ENCODE data around the gene PIK3R3.

Gene PIK3R3

DNA sequence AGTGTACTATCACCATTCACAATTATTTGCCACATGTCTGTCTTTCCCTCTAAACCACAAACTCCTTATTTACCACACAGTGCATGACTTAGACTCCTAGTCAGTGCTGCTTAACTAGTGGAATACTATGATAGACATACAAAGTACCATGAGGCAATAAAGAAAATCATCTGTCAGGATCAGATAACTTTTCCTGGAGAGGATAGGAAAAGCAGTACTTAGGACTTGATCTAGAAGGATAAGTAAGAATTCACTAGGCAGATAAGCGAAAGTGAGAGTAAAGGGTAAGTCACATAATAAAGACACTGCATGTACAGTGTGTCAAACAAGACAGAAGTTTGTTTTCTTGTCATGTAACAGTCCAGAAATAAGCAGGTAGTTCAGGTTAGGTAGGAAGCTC, 21.3 kb upstream of the PIK3R3 start:
- H3K9me3 ChIP-seq (ENCODE audit: low read length): no peaks in the 10 kb centered on the region
- no peaks in the 10 kb centered on the region for H4K20me1 ChIP-seq (ENCODE audit: insufficient read depth, low read length)
- H3K79me2 ChIP-seq (ENCODE audit: insufficient read depth, low read length): no peaks in the 10 kb centered on the region
- no peak overlapping the region for H3K4me2 ChIP-seq (ENCODE audit: low read length)
- H3K4me3 ChIP-seq (ENCODE audit: low read depth, low read length, poor library complexity, severe bottlenecking): no peak overlapping the region
- H3K27ac ChIP-seq (ENCODE audit: low read depth, low read length, poor library complexity, severe bottlenecking): no peak overlapping the region
- no peak overlapping the region for H2AFZ ChIP-seq (ENCODE audit: low read length)
- TF ChIP-seq, protein P1, sequence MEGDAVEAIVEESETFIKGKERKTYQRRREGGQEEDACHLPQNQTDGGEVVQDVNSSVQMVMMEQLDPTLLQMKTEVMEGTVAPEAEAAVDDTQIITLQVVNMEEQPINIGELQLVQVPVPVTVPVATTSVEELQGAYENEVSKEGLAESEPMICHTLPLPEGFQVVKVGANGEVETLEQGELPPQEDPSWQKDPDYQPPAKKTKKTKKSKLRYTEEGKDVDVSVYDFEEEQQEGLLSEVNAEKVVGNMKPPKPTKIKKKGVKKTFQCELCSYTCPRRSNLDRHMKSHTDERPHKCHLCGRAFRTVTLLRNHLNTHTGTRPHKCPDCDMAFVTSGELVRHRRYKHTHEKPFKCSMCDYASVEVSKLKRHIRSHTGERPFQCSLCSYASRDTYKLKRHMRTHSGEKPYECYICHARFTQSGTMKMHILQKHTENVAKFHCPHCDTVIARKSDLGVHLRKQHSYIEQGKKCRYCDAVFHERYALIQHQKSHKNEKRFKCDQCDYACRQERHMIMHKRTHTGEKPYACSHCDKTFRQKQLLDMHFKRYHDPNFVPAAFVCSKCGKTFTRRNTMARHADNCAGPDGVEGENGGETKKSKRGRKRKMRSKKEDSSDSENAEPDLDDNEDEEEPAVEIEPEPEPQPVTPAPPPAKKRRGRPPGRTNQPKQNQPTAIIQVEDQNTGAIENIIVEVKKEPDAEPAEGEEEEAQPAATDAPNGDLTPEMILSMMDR (IDR thresholded peaks at IDR 0.05; ENCODE audit: low read length): no peak
- no peak for TF ChIP-seq EZH2 (IDR thresholded peaks at IDR 0.05; ENCODE audit: borderline replicate concordance, low read length)
- H3K9ac ChIP-seq (ENCODE audit: low read length): no peak overlapping the region
- H3K4me1 ChIP-seq (ENCODE audit: insufficient read depth, low read length, severe bottlenecking): no peaks in the 10 kb centered on the region
- no peaks in the 10 kb centered on the region for H3K27me3 ChIP-seq (ENCODE audit: insufficient read depth, low read length)
- H3K36me3 ChIP-seq (ENCODE audit: insufficient read depth, low read length): no peaks in the 10 kb centered on the region
- H3F3A ChIP-seq (ENCODE audit: insufficient read depth, low read length): no peaks in the 10 kb centered on the region
- H3K9me2 ChIP-seq (ENCODE audit: low read depth, low read length): no peaks in the 10 kb centered on the region

DNA sequence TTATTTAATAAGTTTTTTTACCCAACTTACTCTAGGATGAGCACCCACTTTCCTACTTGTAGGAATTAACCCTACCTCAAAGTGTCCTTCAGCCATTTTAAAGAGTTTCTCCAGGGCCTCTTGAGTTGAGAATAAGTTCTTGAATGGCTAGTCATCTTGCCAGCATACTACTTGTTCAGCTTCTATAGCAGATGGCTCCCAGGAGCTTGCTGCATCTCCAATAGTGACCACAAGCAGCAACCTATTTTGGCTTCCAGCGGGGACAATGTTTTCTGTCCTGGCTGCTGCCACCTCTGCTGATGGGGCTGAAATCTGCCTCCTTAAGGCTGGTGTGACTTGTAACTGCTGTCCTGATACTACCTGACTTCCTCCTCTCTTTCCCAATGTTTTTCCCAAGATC, 20.8 kb upstream of the PIK3R3 start:
- H3K9me2 ChIP-seq (ENCODE audit: low read depth, low read length): no peaks in the 10 kb centered on the region
- no peaks in the 10 kb centered on the region for H3K36me3 ChIP-seq (ENCODE audit: insufficient read depth, low read length)
- H3K9ac ChIP-seq (ENCODE audit: low read length): no peak overlapping the region
- no peak for TF ChIP-seq EZH2 (IDR thresholded peaks at IDR 0.05; ENCODE audit: borderline replicate concordance, low read length)
- TF ChIP-seq, protein P1 (IDR thresholded peaks at IDR 0.05; ENCODE audit: low read length): no peak
- no peaks in the 10 kb centered on the region for H3K27me3 ChIP-seq (ENCODE audit: insufficient read depth, low read length)
- H3K4me3 ChIP-seq (ENCODE audit: low read depth, low read length, poor library complexity, severe bottlenecking): no peak overlapping the region
- no peaks in the 10 kb centered on the region for H3K79me2 ChIP-seq (ENCODE audit: insufficient read depth, low read length)
- no peak overlapping the region for H3K27ac ChIP-seq (ENCODE audit: low read depth, low read length, poor library complexity, severe bottlenecking)
- no peaks in the 10 kb centered on the region for H4K20me1 ChIP-seq (ENCODE audit: insufficient read depth, low read length)
- no peaks in the 10 kb centered on the region for H3K4me1 ChIP-seq (ENCODE audit: insufficient read depth, low read length, severe bottlenecking)
- no peak overlapping the region for H3K4me2 ChIP-seq (ENCODE audit: low read length)
- no peaks in the 10 kb centered on the region for H3F3A ChIP-seq (ENCODE audit: insufficient read depth, low read length)
- H3K9me3 ChIP-seq (ENCODE audit: low read length): no peaks in the 10 kb centered on the region
- H2AFZ ChIP-seq (ENCODE audit: low read length): no peak overlapping the region

DNA sequence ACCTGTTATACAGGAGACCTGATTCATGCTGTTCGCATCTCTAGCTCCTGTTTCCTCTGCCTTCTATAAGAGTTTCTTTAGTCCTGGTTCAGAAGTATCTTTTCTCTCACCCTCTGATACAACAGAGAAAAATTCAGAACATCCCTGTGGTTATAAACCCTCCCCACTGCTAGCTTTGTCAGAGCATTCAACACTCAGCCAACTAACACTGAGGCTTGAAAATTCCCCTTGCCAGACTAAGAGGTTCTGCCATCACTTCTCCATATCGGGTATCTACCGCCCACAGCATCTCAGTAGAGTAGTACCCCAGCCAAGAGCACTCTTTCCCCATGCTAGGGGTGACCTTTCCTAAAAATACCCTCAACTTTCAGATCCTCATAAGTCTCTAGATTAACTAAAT, 19.6 kb upstream of the PIK3R3 start:
- Histone ChIP-seq H3K4me3 (ENCODE audit: low read depth, low read length, poor library complexity, severe bottlenecking) (no peak overlapping the region), H3F3A (ENCODE audit: insufficient read depth, low read length) (no peaks in the 10 kb centered on the region), H4K20me1 (ENCODE audit: insufficient read depth, low read length) (no peaks in the 10 kb centered on the region), H3K4me1 (ENCODE audit: insufficient read depth, low read length, severe bottlenecking) (no peaks in the 10 kb centered on the region), H3K79me2 (ENCODE audit: insufficient read depth, low read length) (no peaks in the 10 kb centered on the region), H3K9ac (ENCODE audit: low read length) (no peak overlapping the region), H3K27me3 (ENCODE audit: insufficient read depth, low read length) (no peaks in the 10 kb centered on the region), H2AFZ (ENCODE audit: low read length) (no peak overlapping the region), H3K36me3 (ENCODE audit: insufficient read depth, low read length) (no peaks in the 10 kb centered on the region), H3K27ac (ENCODE audit: low read depth, low read length, poor library complexity, severe bottlenecking) (no peak overlapping the region), H3K9me2 (ENCODE audit: low read depth, low read length) (no peaks in the 10 kb centered on the region), H3K9me3 (ENCODE audit: low read length) (no peaks in the 10 kb centered on the region), H3K4me2 (ENCODE audit: low read length) (no peak overlapping the region)
- TF ChIP-seq EZH2 (IDR thresholded peaks at IDR 0.05; ENCODE audit: borderline replicate concordance, low read length): no peak
- TF ChIP-seq, protein P1 (IDR thresholded peaks at IDR 0.05; ENCODE audit: low read length): no peak

Data from OCI-LY1 (cell line).